Measurements from ENCODE around the gene RNU6-7.

RNU6-7 gene

GRCh38 chr14:32205554-32205953 is 3.7 kb downstream of the RNU6-7 start:
- DNase-seq (ENCODE audit: low read depth in 3 of 3), result no peak

- no peak for DNase-seq (ENCODE audit: low read depth in 3 of 3)
Measured at GRCh38 chr14:32205984-32206383, 4.1 kb downstream of the RNU6-7 start.

- no peak for DNase-seq (ENCODE audit: low read depth in 3 of 3)
Measured at GRCh38 chr14:32206552-32206951, 4.7 kb downstream of the RNU6-7 start.

- DNase-seq (ENCODE audit: low read depth in 3 of 3), result no peak
Measured at GRCh38 chr14:32208490-32208889, 6.6 kb downstream of the RNU6-7 start.

- no peak for DNase-seq (ENCODE audit: low read depth in 3 of 3)
Measured at GRCh38 chr14:32209471-32209870, 7.6 kb downstream of the RNU6-7 start.

- DNase-seq (ENCODE audit: low read depth in 3 of 3), result no peak
Measured at GRCh38 chr14:32211068-32211404, 9.2 kb downstream of the RNU6-7 start.

GRCh38 chr14:32212833-32213232 is 11.0 kb downstream of the RNU6-7 start:
- no peak for DNase-seq (ENCODE audit: low read depth in 3 of 3)

GRCh38 chr14:32217301-32217700 is 15.5 kb downstream of the RNU6-7 start:
- DNase-seq (ENCODE audit: low read depth in 3 of 3), result no peak

- no peak for DNase-seq (ENCODE audit: low read depth in 3 of 3)
Measured at GRCh38 chr14:32224737-32225377, 23.0 kb downstream of the RNU6-7 start.

GRCh38 chr14:32225378-32225920 is 23.6 kb downstream of the RNU6-7 start:
- no peak for DNase-seq (ENCODE audit: low read depth in 3 of 3)

- no peak for DNase-seq (ENCODE audit: low read depth in 3 of 3)
Measured at GRCh38 chr14:32226056-32226455, 24.2 kb downstream of the RNU6-7 start.

- no peak for DNase-seq (ENCODE audit: low read depth in 3 of 3)
Measured at GRCh38 chr14:32230181-32230580, 28.3 kb downstream of the RNU6-7 start.

GRCh38 chr14:32230695-32231280 is 28.9 kb downstream of the RNU6-7 start:
- no peak for DNase-seq (ENCODE audit: low read depth in 3 of 3)

- no peak for DNase-seq (ENCODE audit: low read depth in 3 of 3)
Measured at GRCh38 chr14:32232481-32232880, 30.6 kb downstream of the RNU6-7 start.

- DNase-seq (ENCODE audit: low read depth in 3 of 3), result no peak
Measured at GRCh38 chr14:32233260-32233659, 31.4 kb downstream of the RNU6-7 start.

- DNase-seq (ENCODE audit: low read depth in 3 of 3), result no peak
Measured at GRCh38 chr14:32244404-32244803, 42.6 kb downstream of the RNU6-7 start.

GRCh38 chr14:32246751-32247150 is 44.9 kb downstream of the RNU6-7 start:
- DNase-seq (ENCODE audit: low read depth in 3 of 3), result no peak

GRCh38 chr14:32249371-32249770 is 47.5 kb downstream of the RNU6-7 start:
- no peak for DNase-seq (ENCODE audit: low read depth in 3 of 3)

GRCh38 chr14:32249780-32250179 is 47.9 kb downstream of the RNU6-7 start:
- DNase-seq (ENCODE audit: low read depth in 3 of 3), result no peak

- no peak for DNase-seq (ENCODE audit: low read depth in 3 of 3)
Measured at GRCh38 chr14:32250681-32251080, 48.8 kb downstream of the RNU6-7 start.

- no peak for DNase-seq (ENCODE audit: low read depth in 3 of 3)
Measured at GRCh38 chr14:32251530-32251929, 49.7 kb downstream of the RNU6-7 start.

Measured in stimulated activated CD4-positive, alpha-beta T cell treated with anti-CD3 and anti-CD28 coated beads, TNF-alpha, amount 100 ng/mL, for 4 hours (primary cell).